ENCODE measurements around the gene ROR1.

The ROR1 gene

DNA sequence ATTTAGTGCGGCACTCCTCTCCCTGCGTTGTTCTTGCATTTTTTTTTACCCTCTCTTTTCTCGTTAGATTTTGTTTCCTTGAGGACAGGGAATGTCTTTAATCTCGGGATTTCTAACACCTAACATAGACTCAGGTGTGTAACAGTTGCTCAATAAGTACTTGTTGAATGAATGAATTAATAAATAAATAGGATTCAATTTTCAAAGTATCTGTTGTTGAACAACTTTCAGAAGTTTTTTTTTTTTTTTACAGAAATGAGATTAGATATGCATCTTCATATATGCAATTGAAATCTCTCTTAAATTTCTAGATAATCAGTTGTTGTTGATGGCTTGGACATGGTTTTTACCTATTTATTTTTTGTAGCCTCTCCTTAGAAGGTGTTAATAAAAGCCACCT, 83.1 kb downstream of the ROR1 start:
- DNase-seq (ENCODE audit: low read depth, low spot score) = no peak

DNA sequence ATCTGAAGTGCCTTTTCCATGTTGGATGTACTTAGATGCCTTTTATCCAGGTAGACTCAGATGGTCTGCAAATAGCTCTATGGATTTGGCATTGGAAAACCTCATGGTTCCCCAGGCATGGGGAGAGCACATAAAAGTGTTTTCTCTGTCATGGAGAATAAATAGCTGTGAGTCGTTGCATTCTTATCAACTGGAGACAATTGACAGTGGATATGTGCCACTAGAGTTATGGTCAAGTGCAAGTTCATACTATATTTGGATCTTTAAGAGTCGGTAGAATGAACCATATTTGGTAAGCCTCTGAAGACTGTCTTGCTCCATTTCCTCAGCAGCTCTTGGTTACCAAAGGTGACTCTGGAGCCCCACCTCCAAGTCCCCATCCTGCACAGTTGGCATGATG, 83.7 kb downstream of the ROR1 start:
- no peak for DNase-seq (ENCODE audit: low read depth, low spot score)

GRCh38 chr1:63858153-63858552, 84.3 kb downstream of the ROR1 start:
- DNase-seq (ENCODE audit: low read depth, low spot score) = no peak

DNA sequence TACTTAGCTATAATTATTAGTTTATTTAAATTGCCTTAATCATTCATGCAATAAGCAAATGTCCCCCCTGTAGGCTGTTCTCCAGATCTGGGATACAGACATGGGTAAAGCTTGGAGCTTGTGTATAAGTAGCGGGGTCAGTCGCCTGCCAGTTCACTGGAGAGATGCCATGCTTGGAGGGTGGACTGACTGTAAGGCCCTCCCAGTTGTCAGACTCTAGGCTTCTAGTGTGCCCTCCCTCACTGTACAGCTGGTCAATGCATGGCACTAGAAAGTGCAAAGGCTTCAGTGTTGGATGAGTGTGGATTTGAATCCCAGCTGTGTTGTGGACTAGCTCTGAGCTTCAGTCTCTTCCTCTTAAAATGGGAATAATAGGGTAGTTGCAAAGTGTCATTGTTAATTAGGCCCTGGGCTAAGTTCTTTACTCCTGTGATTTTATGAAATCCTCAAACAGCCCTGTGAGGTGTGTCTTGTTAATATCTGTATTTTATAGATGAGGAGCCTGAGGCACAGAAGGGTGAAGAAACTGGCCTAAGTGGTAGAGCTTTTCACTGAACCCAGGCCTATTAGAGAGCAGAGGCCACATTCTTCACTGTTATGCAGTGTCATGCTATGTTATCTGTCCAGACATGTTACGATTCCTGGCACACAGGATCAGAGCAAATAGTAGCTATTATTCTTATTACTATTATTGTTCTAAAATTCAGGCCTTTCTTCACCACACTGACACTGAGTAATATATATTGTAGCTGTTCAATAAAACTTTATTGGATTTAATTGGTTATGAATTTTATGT, 85.9 kb downstream of the ROR1 start:
- no peak for DNase-seq (ENCODE audit: low read depth, low spot score)

GRCh38 chr1:63861052-63861691, 87.4 kb downstream of the ROR1 start:
- no peak for DNase-seq (ENCODE audit: low read depth, low spot score)

GRCh38 chr1:63863145-63863544, 89.3 kb downstream of the ROR1 start:
- DNase-seq (ENCODE audit: low read depth, low spot score) = no peak

GRCh38 chr1:63864224-63864641, 90.4 kb downstream of the ROR1 start:
- DNase-seq (ENCODE audit: low read depth, low spot score) = no peak

- DNase-seq (ENCODE audit: low read depth, low spot score) = no peak
Observed at GRCh38 chr1:63865561-63865960, 91.7 kb downstream of the ROR1 start.

DNA sequence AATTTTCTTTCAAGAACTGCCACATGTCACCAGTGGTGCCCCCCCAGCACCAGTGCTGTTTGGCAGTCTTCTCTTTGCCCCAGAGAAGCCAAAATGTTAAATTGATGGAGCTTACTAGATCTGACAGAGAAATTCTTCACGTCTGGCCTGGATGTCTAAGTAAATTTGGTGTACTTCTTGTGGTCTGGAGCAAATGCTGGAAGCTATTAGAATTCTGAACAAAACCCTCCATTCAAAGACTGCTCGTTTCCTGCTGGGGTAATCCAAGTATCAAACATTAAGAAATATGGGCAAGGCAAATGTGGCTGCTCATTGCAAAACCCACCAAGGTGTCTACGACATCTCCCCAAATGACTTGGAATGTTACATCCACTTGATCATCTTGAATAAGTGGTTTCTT, 92.3 kb downstream of the ROR1 start:
- DNase-seq (ENCODE audit: low read depth, low spot score) = no peak

DNA sequence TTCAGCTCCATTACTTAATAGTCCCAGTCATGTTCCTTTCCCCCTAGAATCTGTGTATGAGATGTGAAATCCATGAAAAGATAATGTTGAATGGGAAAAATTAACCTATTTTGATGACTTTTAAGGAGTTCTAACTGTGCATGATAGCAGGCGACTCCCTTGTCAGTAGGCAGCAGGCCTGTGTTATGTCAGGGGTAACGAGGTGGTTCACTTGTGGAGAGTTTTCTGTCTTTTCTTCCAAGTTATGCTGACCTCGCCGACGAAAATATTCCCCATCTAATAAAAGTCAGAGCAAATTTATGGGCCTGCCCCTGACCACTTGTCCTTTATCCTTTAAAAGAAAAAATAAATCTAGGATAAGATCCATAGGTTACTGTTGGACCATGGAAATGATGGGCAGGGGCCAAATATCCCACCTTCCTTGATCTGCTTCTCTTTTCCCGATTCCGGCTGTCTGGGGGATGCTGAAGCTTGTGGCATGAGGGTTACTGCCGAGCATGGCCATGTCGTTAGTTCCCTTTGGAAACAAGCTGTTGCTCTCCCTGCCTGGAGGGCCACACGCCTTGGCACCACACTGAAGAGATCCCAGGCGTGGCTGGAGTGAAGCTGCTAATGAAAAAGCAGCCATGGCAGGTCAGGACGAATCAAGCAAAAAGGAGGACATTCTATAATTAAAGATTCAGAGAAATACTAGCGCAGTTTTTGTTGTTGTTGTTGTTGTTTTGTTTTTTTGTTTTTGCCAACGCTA, 93.8 kb downstream of the ROR1 start:
- DNase-seq (ENCODE audit: low read depth, low spot score) = no peak

- no peak for DNase-seq (ENCODE audit: low read depth, low spot score)
Observed at GRCh38 chr1:63868268-63868781, 94.5 kb downstream of the ROR1 start.

DNA sequence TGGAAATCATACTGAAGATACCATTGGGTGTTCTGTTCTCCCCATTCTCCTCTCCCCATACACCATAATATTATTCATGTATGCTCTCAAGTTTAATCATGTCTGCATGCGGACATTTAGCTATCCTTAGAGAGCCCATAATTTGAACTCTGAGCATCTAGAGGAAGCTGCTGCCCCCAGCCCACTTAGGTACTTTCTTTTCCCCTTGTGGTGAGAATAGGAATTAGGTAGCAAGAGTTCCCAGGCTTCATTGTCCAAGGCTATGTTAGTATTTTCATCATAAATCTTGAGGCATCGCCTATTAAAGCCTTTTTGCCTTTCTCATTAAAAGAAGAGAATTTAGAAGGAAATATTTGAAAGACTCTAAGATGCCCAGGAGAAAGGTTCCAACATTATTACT, 96.3 kb downstream of the ROR1 start:
- DNase-seq (ENCODE audit: low read depth, low spot score) = no peak

DNA sequence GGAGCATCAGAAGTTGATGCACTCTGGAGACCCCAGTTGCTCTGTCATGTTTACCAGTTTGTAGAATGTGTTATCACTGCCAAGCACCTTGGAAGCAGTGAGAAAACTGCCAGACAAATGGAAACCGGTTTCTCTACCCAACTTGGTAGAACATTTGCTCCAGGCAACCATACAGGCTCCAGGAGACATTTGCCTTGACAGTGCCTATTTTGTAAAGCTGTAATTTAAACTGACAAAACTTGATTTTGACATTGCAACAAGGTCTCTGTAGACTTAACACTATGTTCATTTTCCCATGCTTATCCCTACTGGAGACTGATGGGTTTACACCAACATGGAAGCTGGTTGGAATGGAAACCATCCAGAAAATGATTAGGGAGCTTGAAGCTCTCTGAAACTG, 97.6 kb downstream of the ROR1 start:
- no peak for DNase-seq (ENCODE audit: low read depth, low spot score)

GRCh38 chr1:63873751-63874150, 99.9 kb downstream of the ROR1 start:
- no peak for DNase-seq (ENCODE audit: low read depth, low spot score)

DNA sequence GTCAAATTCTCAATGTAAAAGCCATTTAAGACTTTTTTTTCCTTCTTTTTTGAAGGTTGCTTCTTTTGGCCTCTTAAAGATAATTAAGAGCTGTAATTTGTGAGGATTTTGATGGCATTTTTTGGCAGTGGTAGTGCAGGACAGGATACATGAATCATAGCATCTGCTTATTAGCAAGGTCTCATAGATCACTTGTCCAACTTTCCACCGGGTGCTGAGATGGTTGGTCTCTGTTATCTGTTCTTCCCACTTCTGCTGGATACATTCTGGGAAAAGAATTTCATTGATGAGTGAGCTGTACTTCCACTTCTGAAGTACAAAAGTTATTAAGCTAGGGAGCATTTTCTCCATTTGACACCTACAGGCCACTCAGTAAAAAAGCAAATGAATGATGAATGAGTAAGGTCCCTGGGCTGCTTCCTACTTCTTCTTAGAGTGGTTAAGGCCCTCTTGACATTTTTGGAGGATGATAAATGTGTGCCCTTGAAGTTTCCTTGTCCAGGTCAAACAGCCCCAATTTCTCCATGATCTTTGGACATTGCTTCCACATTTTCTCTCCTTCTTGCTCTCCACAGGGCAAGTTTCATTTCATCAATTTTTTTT, 100.6 kb downstream of the ROR1 start:
- DNase-seq (ENCODE audit: low read depth, low spot score) = no peak

DNA sequence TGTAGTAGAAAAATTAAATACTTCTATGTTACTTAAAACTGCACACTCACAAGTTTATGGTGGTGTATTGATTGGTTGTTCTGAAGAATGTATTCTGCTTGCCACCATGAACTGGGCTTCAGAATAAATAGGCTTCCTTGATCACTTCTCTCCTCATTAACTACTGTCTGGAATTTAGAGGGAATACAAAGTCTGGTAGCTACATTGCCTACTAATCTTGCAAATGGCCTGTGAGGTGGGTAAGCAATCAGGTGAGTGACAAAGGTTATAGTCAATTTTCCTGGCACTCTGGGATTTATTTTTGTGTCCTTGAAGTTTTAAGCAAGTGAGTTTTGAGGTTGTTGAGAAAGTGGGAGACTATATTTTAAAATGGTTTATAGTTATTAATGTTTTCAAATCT, 101.8 kb downstream of the ROR1 start:
- no peak for DNase-seq (ENCODE audit: low read depth, low spot score)

DNA sequence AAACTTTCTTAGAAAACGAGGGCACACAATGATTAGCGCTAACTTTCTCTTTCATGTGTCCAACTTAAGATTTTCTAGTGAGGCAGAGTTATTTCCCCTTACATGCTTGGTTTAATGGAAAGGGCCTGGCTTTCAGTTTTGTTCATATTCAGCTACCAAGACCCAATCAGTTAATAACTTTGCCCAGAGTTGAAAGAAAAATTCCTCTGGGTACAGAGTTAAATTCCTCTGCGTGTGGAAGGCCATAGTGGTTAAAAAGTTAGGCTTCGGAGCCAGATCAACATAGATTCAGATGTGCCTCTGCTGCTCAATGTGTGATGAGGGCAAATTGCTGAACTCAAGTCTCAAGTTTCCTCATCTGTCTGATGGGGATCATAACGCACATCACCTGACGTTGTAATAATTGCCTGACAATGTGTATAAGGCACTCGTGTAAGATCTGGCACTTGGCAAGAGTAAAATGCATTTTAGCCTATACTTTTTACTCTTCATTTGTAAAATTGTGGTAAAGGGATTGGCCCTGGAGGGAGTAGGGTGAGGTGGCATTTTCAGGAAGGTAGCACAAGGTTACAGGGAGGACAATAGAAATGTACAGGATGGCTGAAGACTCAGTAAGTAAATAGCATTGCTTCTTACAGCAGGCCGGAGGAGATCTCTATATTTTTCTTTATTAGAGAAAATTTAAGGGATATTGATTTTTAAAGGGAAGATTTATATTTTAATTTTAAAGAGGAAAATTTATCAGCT, 103.4 kb downstream of the ROR1 start:
- no peak for DNase-seq (ENCODE audit: low read depth, low spot score)

GRCh38 chr1:63877816-63878215, 104.0 kb downstream of the ROR1 start:
- no peak for DNase-seq (ENCODE audit: low read depth, low spot score)

DNA sequence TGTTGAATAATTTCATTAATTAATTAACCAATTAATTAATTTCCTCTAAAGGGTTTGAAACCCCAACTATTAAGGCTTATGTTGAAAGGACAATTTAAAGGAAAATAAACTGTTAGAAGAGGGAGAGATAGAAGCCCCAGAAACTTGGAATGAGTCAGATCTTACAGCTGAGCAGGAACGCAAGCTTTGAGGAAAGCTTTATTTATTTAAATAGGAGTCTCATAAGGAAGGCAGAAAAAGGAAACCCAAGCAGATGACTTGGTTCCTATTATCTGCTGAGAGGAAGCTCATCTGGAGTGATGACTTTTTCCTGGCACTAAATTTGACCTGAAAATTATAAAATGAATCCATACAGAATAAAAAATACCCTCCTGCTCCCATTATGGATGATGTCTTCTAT, 105.1 kb downstream of the ROR1 start:
- no peak for DNase-seq (ENCODE audit: low read depth, low spot score)

- DNase-seq (ENCODE audit: low read depth, low spot score) = no peak
Observed at GRCh38 chr1:63880958-63881576, 107.2 kb downstream of the ROR1 start.

All from activated CD4-positive, CD25-positive, alpha-beta regulatory T cell treated with anti-CD3 and anti-CD28 coated beads, Interleukin-2, amount 50 U/mL, for 16 hours (primary cell).